ENCODE results near the gene COA3.

Gene COA3

DNA sequence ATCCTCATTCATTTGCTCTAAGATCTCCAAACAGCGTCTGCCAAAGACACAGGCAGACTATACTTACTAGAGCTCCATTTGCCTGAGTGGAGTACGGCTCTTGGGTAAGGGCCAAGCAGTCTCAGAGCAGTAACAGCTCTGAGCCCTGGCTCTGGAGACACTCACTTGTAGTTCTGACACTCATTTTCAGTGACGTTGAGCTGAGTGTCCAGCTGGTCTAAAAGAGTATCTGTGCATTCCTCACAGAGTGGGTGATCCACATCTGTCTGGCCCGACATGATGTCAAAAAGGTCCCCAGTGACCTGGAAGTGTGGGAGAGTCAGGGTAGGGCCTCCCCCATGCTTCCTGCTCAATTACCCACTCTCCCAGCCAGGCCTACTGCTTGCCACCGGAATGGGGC, 19.9 kb upstream of the COA3 start:
- no peak for DNase-seq (ENCODE audit: low read depth, low spot score)

- no peak for DNase-seq (ENCODE audit: low read depth, low spot score)
Observed at GRCh38 chr17:42817866-42818265, 19.4 kb upstream of the COA3 start.

GRCh38 chr17:42814633-42815399, 16.3 kb upstream of the COA3 start:
- DNase-seq (ENCODE audit: low read depth, low spot score): no peak

DNA sequence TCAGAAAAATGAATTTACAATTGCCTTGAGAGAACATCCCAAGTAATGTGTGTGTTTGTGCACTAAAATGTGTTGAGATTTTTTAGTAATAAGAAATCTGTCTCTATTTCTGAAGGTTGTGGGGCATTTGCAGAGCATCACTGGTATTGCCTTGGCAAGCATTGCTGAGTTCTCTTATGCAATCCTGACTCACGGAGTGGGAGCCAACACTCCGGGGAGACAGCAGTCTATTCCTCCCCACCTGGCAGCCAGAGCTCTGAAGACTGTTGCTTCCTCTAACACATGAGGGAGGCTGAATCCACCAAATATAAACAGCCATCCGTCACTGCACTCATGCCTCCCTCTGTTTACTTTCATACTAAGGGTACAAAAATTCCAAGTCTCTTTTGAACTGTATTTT, 10.7 kb upstream of the COA3 start:
- DNase-seq (ENCODE audit: low read depth, low spot score): no peak

GRCh38 chr17:42806249-42806648, 7.7 kb upstream of the COA3 start:
- DNase-seq (ENCODE audit: low read depth, low spot score): no peak

DNA sequence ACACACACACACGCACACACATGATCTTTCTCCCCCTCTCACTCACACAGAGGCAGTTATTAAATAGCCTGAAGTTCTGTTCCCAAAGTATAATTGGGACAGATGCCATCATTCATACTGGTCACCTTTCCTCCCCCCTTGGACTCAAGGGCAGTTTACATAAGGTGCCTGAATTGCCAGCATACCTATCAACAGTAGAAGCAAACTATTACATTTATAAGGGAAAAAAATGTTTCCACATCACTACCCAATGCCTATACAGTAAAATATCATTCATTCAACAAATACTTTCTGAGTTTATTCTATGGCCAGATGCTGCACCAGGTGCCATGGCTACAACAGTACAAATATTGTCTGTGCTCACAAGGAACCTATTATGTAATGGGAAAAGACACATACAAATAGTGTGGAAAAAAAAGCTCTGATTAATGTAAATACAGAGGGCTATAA, 6.4 kb upstream of the COA3 start:
- no peak for DNase-seq (ENCODE audit: low read depth, low spot score)

DNA sequence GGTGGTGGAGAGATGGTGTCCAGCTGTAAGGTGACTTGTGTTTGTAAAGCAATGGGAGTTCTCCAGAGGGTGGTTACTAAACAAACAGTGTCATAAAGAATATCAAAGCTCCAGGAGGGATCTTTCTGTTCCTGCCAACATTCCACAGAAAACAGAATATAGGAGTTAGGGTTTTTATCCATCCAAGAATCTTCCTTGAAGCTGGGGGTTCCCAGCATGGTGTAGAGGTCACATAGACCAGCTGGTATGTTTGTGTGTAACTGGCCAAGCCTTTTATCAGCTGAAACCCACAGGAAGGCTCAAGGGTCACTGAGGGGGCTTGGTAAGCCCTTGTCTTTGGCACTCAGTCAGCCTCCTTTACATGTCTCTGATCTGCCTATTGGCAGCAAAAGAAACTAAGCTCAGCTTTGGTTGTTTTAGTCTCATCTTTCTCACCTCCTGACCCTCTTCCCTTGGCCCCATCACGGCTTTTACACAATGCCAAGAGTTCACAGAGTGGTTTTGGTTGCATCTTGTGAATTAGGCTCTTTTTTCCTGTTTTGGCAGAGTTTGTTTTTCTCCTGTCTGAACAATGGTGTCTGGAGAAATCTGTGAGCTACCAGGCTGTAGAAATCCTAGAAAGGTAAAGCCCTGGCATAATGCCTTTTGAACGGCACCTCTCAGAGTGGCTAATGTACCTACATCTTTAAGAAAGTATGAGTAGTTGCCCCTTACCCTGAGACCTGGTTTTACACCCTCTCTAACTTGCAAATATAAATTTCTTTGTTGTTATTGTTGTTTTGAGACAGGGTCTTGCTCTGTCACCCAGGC, 4.8 kb upstream of the COA3 start:
- no peak for DNase-seq (ENCODE audit: low read depth, low spot score)

- no peak for DNase-seq (ENCODE audit: low read depth, low spot score)
Observed at GRCh38 chr17:42798011-42798382, 507 bp downstream of the COA3 start.

DNA sequence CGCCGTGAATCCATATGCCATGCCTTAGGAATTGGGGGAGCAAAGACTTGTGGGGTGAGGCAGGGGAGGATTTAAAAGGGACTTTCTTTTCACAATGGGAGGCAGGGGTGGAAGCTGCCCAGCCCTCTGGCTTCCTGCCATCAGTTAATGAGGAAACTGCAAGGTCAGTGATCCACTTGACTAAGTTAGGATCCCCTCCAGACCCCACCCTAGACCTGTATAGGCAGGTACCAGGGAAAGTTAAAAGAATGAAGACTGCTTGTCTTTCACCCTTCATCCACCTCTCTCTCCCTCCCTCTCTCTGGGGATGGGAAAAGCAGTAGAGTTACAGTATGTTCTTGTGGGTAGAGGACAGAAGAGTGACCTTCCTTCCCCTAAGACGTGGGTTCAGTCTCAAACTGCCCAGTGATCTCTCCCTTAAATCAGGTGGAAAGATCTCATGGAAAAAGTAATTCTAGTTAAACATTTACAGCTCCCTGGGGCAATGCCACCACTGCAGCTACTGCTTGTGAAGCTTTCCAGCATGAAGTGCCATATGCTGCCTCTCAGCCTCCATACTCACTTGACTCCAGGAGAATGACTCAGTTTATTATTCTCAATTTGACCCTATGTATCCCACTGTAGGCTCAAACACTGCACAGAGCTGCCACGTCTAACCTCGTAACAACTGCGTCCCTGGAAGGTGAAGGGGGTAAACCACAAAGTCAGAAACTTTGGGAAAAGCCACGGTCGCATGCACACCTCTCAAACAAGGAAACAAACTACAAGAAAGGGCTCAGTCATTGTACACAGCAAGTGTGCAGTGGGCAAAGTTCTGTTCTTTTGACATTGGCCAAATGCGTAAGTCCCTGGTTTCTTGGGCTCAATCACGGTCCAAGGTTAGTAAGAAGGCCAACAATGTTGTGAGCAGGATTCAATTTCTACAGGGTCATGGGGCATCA, 1.2 kb downstream of the COA3 start:
- no peak for DNase-seq (ENCODE audit: low read depth, low spot score)

- DNase-seq (ENCODE audit: low read depth, low spot score): no peak
Observed at GRCh38 chr17:42796066-42796758, 2.3 kb downstream of the COA3 start.

DNA sequence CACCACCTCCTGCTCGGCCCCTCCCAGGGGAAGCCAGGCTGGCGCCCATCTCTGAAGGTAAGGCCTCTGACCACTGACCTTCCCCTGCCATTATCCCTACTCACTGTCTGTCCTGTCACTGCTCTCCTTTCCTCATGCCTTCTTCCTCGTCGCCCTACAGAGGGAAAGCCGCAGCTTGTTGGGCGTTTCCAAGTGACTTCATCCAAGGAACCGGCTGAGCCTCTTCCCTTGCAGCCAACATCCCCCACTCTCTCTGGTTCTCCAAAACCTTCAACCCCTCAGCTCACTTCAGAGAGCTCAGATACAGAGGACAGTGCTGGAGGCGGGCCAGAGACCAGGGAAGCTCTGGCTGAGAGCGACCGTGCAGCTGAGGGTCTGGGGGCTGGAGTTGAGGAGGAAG, 3.0 kb downstream of the COA3 start:
- DNase-seq (ENCODE audit: low read depth, low spot score): no peak

DNA sequence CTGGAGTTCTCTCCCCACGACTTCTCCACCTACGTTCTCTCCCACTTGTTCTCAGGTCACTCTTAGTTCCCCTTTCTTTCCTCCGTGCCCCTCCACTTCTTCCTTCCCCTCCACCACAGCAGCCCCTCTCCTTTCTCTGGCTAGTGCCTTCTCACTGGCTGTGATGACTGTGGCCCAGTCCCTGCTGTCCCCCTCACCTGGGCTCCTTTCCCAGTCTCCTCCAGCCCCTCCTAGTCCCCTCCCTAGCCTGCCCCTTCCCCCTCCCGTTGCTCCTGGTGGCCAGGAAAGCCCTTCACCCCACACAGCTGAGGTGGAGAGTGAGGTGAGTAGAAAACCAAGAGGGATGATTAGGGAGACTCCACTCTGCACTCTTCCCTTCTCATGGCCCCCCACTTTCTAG, 3.4 kb downstream of the COA3 start:
- no peak for DNase-seq (ENCODE audit: low read depth, low spot score)

GRCh38 chr17:42792545-42792944, 6.0 kb downstream of the COA3 start:
- DNase-seq (ENCODE audit: low read depth, low spot score): no peak

DNA sequence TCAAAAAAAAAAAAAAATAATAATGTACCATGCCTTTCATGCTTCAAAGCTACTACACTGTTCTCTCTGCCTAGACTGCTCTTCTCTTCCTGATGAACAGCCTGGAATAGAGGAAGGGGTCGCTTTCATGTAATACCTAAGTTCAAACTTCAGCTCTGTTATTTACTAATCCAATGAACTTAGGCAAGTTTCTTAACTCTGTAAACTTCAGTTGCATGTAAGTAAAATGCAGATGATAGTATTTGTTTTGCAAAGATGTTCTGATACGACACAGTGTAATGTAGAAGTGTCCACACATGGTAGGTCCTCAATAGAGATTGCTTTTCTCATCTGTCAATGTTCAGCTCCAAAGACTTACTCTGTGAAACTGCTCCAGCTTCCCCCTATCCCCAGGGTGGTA, 6.6 kb downstream of the COA3 start:
- no peak for DNase-seq (ENCODE audit: low read depth, low spot score)

GRCh38 chr17:42787266-42787665, 11.2 kb downstream of the COA3 start:
- DNase-seq (ENCODE audit: low read depth, low spot score): no peak

DNA sequence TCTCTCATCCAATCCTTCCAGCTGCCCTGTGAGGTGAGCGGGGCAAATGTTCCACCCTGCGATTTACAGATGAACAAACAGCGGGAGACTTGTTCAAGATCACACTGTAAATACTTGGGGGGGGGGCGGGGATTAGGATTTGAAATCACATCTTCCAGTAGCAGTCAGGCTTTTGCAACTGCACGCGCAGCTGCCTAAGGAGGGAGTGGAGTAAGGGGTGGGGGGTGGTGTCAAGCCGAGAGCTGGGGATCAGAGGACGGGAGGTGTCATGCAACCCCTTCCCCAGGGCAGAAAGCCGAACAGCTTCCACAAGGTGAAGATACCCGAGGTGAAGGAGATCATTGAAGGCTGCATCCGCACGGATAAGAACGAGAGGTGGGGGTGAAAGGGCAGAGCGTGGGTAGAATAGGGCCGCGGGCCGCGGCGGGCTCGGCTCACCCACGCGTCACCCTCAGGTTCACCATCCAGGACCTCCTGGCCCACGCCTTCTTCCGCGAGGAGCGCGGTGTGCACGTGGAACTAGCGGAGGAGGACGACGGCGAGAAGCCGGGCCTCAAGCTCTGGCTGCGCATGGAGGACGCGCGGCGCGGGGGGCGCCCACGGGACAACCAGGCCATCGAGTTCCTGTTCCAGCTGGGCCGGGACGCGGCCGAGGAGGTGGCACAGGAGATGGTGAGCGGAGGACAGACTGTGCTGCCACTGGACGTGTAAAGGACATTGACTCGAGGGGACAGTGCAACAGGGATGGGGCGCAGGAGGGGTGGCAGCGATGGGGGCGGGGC, 13.5 kb downstream of the COA3 start:
- no peak for DNase-seq (ENCODE audit: low read depth, low spot score)

DNA sequence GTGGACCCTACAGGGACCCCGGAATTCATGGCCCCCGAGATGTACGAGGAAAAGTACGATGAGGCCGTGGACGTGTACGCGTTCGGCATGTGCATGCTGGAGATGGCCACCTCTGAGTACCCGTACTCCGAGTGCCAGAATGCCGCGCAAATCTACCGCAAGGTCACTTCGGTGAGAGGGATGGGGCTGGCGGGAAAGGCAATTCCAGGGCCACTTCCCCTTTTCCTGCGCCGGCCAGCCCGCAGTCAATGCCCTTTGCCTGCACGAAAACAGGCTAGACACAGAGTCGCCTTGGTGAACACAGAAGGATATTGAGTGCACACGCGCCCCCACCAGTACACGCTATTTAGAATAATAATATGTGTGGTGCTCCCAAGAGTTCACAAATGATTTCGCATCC, 14.1 kb downstream of the COA3 start:
- DNase-seq (ENCODE audit: low read depth, low spot score): no peak

- DNase-seq (ENCODE audit: low read depth, low spot score): no peak
Observed at GRCh38 chr17:42783791-42784138, 14.7 kb downstream of the COA3 start.

DNA sequence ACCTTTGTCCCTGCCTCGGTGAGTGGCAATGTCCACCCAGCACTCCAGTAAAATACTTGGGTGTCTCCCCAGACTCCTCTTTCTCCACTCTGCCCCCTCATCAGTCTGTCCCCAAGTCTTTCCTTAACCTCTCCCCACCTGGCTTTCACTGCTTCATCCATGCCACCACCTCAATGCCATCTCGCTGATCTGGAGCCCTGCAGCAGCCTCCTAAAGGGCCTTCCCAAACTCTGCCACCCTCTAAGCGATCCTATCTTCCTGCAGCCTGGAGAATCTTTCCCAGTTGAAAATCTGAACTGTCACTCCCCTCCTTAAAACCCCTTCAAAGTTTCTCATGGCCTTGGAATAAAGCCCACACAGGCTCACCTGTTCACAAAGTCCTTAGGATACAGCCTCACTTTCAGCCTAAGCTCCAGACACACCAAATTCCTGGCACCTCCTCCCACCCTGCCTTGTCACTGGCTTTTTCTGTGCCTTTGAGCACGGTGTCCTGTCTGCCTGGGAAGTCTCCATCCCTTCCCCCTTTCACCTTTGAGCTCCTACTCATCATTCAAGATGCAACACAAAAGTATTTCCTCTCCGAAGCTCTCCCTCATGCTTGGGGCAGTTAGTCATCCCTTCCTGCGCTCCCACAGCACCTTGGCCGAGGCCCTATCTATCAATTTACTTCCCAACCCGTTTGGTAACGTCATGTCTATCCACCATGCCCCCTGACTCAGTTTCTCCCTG, 15.3 kb downstream of the COA3 start:
- no peak for DNase-seq (ENCODE audit: low read depth, low spot score)
